Measurements from ENCODE around the gene SMC1A.

SMC1A gene

DNA sequence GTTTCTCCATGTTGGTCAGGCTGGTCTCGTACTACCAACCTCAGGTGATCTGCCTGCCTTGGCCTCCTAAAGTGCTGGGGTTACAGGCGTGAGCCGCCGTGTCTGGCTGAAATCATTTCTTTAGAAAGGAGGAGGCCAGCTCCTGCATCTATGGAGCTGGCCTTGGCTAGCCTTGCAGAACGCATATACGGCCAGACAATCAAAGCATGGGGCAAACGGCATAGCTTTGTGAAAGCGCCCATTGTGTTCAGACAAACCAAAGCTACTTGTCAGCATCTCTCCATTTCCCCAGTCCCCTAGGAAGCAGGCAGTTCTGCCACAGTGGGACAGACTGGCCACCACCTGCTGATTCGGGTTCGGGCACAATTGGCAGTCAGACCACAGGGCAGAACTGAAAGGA, 92.1 kb downstream of the SMC1A start:
- no peak overlapping the region for H3K4me3 ChIP-seq (ENCODE audit: low read length)
- no peak for TF ChIP-seq CTCF (IDR thresholded peaks at IDR 0.05; ENCODE audit: insufficient read depth, low read depth, low read length, missing control alignments)
- DNase-seq (ENCODE audit: low read depth) = no peak

DNA sequence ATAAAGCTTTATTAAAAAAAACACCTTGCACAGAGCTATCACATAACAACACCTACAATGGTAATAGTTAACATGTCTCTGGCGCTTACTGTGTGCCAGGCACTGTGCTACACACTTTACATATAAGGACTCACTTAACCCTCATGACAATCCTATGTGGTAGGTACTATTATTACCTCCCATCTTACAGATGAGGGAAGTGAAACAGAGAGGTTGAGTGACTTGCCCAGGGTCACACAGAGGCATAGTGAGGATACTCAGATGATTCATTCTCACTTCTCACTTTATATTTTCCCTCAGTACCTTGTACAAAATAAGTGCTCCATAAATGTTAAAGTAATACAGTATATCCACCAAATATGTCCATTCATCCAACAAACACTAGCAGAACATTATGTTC, 97.7 kb downstream of the SMC1A start:
- no peak for DNase-seq (ENCODE audit: low read depth)
- no peak overlapping the region for H3K4me3 ChIP-seq (ENCODE audit: low read length)
- no peak for TF ChIP-seq CTCF (IDR thresholded peaks at IDR 0.05; ENCODE audit: insufficient read depth, low read depth, low read length, missing control alignments)

Measured in epithelial cell of esophagus (primary cell).